Measurements from ENCODE around the gene GPER1.

- TF ChIP-seq CTCF (conservative IDR thresholded peaks at IDR 0.05; ENCODE audit: low read depth, low read length) = no peak
- TF ChIP-seq EZH2 (IDR thresholded peaks at IDR 0.05; ENCODE audit: low read length, unreplicated experiment) = no peak
- no peak for TF ChIP-seq EZH2phosphoT487 (IDR thresholded peaks at IDR 0.05; ENCODE audit: borderline replicate concordance, low read length)
Measured at GRCh38 chr7:1120791-1121190, 32.9 kb downstream of the GPER1 start.

Measured in PC-3 (cell line).